ENCODE results near the gene MAPRE2. TPM values are rescaled to one million over a fixed set of nuclear protein-coding genes. Genes with fewer than 3 reads are reported as not detected.

The MAPRE2 gene
- total and polyA plus RNA-seq, 2 of the 13 experiments (the other 11 are each of a cell fraction or from before 2014, with no cell fraction given) = 34.5 to 67.9 TPM

DNA sequence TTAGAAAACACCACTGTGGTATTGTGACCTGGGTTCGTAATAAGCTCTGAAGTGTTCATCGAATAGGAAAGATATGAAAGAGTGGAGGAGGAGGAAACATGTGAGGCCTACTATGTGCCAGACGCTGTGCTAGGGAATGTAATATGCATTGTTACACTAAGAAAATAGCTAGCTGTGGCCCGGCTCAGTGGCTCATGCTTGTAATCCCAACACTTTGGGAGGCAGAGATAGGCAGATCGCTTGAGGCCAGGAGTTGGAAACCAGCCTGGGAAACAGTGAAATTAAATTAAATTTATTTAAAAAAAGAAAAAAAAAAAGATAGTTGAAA is 150.4 kb downstream of the MAPRE2 start:
- POLR2A ChIA-PET = no interaction called here
- TF ChIP-seq ZNF709 (CRISPR knock-in tag; IDR thresholded peaks at IDR 0.05) (no peak), ZNF703 (CRISPR knock-in tag; IDR thresholded peaks at IDR 0.05; ENCODE audit: borderline replicate concordance) (no peak), CCDC6 (CRISPR knock-in tag; IDR thresholded peaks at IDR 0.05) (no peak), ZNF235 (CRISPR knock-in tag; IDR thresholded peaks at IDR 0.05; ENCODE audit: borderline replicate concordance) (no peak), PHF20 (CRISPR knock-in tag; IDR thresholded peaks at IDR 0.05) (no peak), NCOA5 (CRISPR knock-in tag; IDR thresholded peaks at IDR 0.05) (no peak), KDM4B (CRISPR knock-in tag; IDR thresholded peaks at IDR 0.05) (no peak), POLR2G (IDR thresholded peaks at IDR 0.05; ENCODE audit: low read depth, low read length) (no peak), ZNF564 (CRISPR knock-in tag; IDR thresholded peaks at IDR 0.05) (no peak)
- TF ChIP-seq, protein P1, sequence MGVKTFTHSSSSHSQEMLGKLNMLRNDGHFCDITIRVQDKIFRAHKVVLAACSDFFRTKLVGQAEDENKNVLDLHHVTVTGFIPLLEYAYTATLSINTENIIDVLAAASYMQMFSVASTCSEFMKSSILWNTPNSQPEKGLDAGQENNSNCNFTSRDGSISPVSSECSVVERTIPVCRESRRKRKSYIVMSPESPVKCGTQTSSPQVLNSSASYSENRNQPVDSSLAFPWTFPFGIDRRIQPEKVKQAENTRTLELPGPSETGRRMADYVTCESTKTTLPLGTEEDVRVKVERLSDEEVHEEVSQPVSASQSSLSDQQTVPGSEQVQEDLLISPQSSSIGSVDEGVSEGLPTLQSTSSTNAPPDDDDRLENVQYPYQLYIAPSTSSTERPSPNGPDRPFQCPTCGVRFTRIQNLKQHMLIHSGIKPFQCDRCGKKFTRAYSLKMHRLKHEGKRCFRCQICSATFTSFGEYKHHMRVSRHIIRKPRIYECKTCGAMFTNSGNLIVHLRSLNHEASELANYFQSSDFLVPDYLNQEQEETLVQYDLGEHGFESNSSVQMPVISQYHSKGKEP (CRISPR knock-in tag; IDR thresholded peaks at IDR 0.05) = no peak
- TF ChIP-seq, protein P2, sequence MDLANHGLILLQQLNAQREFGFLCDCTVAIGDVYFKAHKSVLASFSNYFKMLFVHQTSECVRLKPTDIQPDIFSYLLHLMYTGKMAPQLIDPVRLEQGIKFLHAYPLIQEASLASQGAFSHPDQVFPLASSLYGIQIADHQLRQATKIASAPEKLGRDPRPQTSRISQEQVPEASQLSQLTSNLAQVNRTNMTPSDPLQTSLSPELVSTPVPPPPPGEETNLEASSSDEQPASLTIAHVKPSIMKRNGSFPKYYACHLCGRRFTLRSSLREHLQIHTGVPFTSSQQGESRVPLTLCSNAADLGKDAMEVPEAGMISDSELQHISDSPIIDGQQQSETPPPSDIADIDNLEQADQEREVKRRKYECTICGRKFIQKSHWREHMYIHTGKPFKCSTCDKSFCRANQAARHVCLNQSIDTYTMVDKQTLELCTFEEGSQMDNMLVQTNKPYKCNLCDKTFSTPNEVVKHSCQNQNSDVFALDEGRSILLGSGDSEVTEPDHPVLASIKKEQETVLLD (CRISPR knock-in tag; IDR thresholded peaks at IDR 0.05; ENCODE audit: low read depth) = no peak
- TF ChIP-seq, protein P3, sequence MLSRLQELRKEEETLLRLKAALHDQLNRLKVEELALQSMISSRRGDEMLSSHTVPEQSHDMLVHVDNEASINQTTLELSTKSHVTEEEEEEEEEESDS (CRISPR knock-in tag; IDR thresholded peaks at IDR 0.05; ENCODE audit: borderline replicate concordance) = no peak
- TF ChIP-seq, protein P4, sequence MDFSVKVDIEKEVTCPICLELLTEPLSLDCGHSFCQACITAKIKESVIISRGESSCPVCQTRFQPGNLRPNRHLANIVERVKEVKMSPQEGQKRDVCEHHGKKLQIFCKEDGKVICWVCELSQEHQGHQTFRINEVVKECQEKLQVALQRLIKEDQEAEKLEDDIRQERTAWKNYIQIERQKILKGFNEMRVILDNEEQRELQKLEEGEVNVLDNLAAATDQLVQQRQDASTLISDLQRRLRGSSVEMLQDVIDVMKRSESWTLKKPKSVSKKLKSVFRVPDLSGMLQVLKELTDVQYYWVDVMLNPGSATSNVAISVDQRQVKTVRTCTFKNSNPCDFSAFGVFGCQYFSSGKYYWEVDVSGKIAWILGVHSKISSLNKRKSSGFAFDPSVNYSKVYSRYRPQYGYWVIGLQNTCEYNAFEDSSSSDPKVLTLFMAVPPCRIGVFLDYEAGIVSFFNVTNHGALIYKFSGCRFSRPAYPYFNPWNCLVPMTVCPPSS (IDR thresholded peaks at IDR 0.05) = no peak
- 74% methylated on average over 5 of the region's 5 CpGs for WGBS (ENCODE audit: low lambda C conversion rate)
- CTCF ChIA-PET (ENCODE audit: low intra/inter-chr PET ratio, low total read pairs) = no interaction called here
- BruUV-seq (replicated peaks) = no TSS peak
- Histone ChIP-seq H3K27me3 (ENCODE audit: control insufficient read depth in 1 of 2, insufficient read depth in 2 of 2, low read length in 2 of 2) (0 out of 5 replicates have a peak, but pooled peaks cover 0 to 3% of the 10 kb centered on the region in 2 experiments), H3K9ac (ENCODE audit: insufficient read depth, low read depth, low read length) (no peak overlapping the region), H3K79me2 (ENCODE audit: insufficient read depth, low read length) (no peaks in the 10 kb centered on the region), H3K4me2 (ENCODE audit: low read depth, low read length) (no peak overlapping the region), H4K20me1 (ENCODE audit: insufficient read depth, low read length) (no peaks in the 10 kb centered on the region), H3K9me3 (ENCODE audit: low read length) (no peaks in the 10 kb centered on the region), H3K36me3 (replicated peaks in 1 of 2; ENCODE audit: control insufficient read depth in 1 of 2, insufficient read depth in 2 of 2, low read length in 2 of 2) (no peaks in the 10 kb centered on the region), H3K27ac (ENCODE audit: extremely low read length, insufficient read depth, low read length) (no peak overlapping the region), H3K4me1 (ENCODE audit: insufficient read depth, low read length) (peaks cover 10% of the 10 kb centered on the region; the same call in 1 of the 2 replicates), H3K4me3 (replicated peaks in 1 of 3; ENCODE audit: insufficient read depth in 1 of 3, low read depth in 2 of 3, low read length in 3 of 3) (no peak overlapping the region), H2AFZ (ENCODE audit: low read length) (no peak overlapping the region)
- no peak for FAIRE-seq
- intact Hi-C loops (cut with micrococcal nuclease; ENCODE audit: unreplicated experiment) (loop anchor here (2.0 kb wide), 1 partner anchor 21 kb away; no protein-coding TSS in a partner anchor), in situ Hi-C loops (cut with HindIII; ENCODE audit: extremely low pct_ligation_motif_present, low pct_unique_long_range_greater_than_20kb) (no loop called here)
- no peak for DNase-seq (ENCODE audit: low spot score)
- no peak for ATAC-seq

Data from HepG2 (cell line).